Eye (tissue), 1 donor: ENCODE measurements around the gene GSTT2.
"Not testable (repeated sequence)": the region's sequence is repeated elsewhere in the genome, so short reads cannot be mapped to it uniquely, and the experiment has no call there.

ENCODE experiments used
- DNase-seq: peaks from one replicate; pipeline ENCODE4 v3.0.0-alpha.2; 2015

The GSTT2 gene

GRCh38 chr22:23974836-23975352, 5.0 kb upstream of the GSTT2 start:
- DNase-seq, result not testable (repeated sequence)

- not testable (repeated sequence) for DNase-seq
These were observed 2.6 kb upstream of the GSTT2 start for GRCh38 chr22:23977304-23977703.

DNA sequence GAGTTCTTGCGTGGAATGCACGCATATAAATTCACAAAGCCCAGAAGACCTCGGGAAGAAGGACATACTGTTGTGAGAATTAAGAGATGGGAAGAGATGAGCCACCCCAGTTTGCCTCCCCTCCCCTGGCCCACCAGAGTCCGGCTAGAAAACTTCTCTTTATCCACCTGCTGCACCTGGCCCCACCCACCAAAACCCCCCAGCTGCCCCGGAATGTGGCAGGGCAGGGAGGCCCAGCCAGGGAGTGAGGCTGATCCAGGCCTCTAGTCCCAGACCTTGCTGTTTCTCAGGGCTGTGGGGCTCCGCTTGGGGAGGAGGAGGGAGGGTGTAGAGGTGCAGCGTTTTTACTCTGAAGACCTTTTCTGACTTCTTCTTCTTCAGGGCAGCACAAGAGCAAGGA, 633 bp downstream of the GSTT2 start:
- not testable (repeated sequence) for DNase-seq

DNA sequence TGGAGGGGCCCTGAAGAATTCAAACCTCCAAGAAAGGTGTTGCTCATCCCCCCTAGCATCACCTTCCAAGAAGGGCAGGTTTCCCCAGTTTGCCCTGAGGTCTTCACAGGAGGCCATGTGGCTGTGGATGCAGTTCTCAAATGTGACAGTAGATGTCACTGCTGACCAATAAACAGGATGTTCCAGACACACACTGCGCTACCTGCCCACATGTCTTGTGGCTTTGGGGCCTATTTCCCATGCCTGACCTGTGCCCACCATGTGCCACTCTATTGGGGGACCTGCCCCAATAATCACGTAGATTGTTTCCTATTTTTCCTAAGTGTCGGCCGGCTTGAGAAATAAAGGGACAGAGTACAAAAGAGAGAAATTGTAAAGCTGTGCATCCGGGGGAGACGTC, 4.5 kb downstream of the GSTT2 start:
- DNase-seq, result peak; percentile 70

DNA sequence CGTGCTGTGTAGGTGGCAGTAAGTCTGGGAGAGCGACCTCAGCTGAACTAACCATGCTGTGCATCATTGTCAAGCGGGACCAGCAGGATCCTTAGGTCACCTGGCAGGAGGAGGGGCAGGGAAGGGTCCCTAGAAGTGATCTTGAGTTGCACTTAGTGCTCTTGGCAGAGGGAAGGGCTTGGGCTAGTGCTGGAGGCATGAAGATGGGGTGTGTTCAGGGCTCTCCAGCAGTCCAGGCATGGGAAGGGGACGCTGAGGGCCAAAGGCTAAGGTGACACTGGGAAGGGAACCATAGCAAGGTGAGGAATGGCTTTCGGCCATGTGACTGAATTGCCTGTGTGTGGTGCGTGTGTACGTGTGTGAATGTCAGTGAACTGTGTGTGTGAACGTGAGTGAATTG, 6.2 kb downstream of the GSTT2 start:
- DNase-seq, result not testable (repeated sequence)

GRCh38 chr22:23986538-23987178, 6.7 kb downstream of the GSTT2 start:
- not testable (repeated sequence) for DNase-seq

DNA sequence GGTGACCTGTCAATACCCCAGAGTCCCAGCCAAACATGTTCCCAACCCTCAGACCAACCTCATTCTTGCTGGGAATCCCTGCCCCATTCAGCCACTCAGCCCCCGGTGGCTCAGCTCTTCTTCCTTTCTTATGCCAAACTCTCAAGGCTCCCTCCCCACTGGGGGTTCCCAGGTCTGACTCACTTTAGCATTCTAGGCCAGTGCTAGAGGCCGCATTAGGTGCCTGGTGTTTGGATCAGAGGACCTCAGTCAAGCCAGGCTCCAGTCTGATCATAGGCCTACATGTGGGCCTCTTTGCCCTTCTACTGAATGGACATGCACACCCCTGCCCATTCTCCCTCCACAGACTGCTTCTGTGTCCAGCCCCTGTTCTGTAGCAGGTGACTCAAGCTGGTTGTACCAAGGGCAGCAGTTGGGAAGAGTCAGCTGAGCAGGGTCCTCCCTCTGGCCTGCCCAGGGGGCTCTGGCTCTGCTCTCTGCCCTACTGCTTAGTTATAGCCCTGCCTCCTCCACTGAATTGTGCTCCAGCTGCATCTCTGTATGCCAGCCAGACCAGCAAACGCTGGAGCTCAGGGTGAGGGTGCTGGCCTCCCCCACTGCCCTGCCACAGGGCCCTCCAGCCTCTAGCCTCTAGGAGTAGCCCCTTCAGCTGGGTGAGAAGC, 9.8 kb downstream of the GSTT2 start:
- not testable (repeated sequence) for DNase-seq

GRCh38 chr22:23993080-23993479, 13.1 kb downstream of the GSTT2 start:
- not testable (repeated sequence) for DNase-seq

DNA sequence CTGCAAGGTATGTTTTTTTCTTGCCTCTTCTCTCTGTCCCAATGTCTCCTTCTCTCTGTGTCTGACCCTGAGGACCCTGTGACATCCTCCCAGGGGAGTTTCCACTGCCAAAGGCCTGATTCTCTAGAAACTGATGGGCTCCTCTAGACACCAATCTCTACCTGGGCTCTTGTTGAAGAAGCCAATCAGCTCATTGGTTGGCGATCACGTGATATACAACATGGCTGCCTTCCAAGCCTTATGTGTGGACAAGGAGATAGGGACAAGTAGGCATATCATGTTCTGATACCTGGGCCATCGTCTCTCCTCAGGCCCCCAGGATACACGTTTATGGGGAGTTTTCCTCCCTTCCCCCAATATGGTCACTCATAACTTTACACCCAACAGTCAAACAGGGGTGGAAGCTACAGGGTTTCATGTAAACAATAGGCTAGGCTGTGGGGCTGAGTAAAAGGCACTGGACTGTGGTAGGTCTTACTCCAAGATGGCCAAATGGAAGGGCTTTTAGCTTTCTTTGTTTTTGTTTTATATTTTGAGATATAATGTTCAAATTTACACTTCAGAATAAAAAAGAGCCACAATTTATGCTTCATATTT, 13.7 kb downstream of the GSTT2 start:
- DNase-seq, result not testable (repeated sequence)

GRCh38 chr22:23997092-23997491, 17.2 kb downstream of the GSTT2 start:
- DNase-seq, result no peak

GRCh38 chr22:23999779-24000178, 19.8 kb downstream of the GSTT2 start:
- DNase-seq, result not testable (repeated sequence)

- no peak for DNase-seq
These were observed 21.4 kb downstream of the GSTT2 start for GRCh38 chr22:24001314-24001713.

GRCh38 chr22:24002272-24002671, 22.3 kb downstream of the GSTT2 start:
- DNase-seq, result no peak

DNA sequence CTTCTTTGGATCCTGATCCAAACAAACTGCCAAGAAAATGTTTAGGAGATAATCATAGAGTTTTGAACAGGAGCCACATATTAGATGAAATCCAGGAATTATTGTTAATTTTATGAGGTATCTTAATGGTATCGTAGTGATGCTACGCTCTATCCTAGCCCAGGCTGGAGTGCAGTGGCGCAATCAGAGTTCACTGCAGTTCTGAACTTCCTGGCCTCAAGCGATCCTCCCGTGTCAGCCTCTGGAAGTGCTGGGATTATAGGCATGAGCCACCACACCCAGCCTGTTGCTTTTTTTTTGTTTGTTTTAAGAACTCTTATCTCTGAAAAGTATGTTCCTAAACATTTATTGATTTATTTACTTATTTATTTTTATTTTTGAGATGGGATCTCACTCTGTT, 22.9 kb downstream of the GSTT2 start:
- no peak for DNase-seq

- no peak for DNase-seq
These were observed 24.0 kb downstream of the GSTT2 start for GRCh38 chr22:24003887-24004286.

GRCh38 chr22:24005201-24005600, 25.3 kb downstream of the GSTT2 start, which contains the start of gene GSTT4:
Gene GSTT4, minus strand, starts transcription at chr22:24005453. Its CDS starts 97 bp downstream, at chr22:24005356.
- DNase-seq, result no peak

GRCh38 chr22:24006207-24006913, 26.4 kb downstream of the GSTT2 start:
- no peak for DNase-seq

DNA sequence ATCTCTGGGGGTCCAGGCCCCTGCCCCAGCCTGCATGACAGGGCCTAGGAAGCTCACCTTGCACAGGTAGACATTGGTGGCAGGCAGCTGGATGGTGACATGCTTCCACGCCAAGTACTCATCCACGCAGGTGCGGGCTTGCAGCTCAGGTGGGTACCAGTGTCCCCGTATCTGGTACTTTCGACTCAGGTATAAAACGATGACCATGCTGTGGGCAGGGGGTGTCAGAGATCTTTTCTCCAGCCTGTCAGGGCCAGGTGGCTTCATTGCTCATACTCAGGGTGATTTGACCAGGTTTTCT, 26.9 kb downstream of the GSTT2 start:
- DNase-seq, result no peak

GRCh38 chr22:24007253-24008021, 27.5 kb downstream of the GSTT2 start:
- DNase-seq, result no peak

DNA sequence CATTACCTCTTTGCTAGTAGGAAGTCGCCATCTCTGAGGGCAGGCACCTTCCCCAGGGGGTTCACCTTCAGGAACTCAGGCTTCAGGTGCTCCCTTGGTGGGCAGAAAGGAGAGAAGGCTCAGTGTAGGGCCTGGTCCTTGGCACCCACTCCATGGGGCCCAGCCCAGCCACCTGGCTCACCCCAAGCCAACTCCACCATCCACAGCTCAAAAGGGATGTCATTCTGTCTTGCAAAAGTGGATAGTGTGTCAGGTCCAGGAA, 28.0 kb downstream of the GSTT2 start:
- DNase-seq, result no peak

- DNase-seq, result no peak
These were observed 28.7 kb downstream of the GSTT2 start for GRCh38 chr22:24008381-24009226.
